Liver (tissue), 9 donors: ENCODE results near the gene KLHDC9. TPM values are rescaled to one million over a fixed set of nuclear protein-coding genes. Genes with fewer than 3 reads are reported as not detected.

ENCODE experiments used
- DNase-seq: peaks from one replicate; pipeline ENCODE4 v3.0.0-alpha.2; 2017; ENCODE audit warnings: low spot score
- H3K27ac ChIP-seq, 2 donors: one replicate each; pipeline ENCODE4 v1.7.0; 2013; ENCODE audit warnings: inconsistent platforms in 2 of 2, low read length in 2 of 2, control low read depth in 1 of 2, low read depth in 1 of 2, mild to moderate bottlenecking in 1 of 2
- H3K27me3 ChIP-seq, 4 donors: one replicate each; pipeline versions ENCODE4 v1.6.1 to v1.7.0; 2013; ENCODE audit warnings: low read length in 3 of 4, inconsistent platforms in 1 of 4, mild to moderate bottlenecking in 1 of 4, moderate library complexity in 1 of 4; ENCODE audit not compliant: control insufficient read depth in 4 of 4, insufficient read depth in 4 of 4
- H3K36me3 ChIP-seq, 4 donors: one replicate each; pipeline versions ENCODE4 v1.6.1 to v1.7.0; 2013; ENCODE audit warnings: low read length in 3 of 4, mild to moderate bottlenecking in 3 of 4, low read depth in 1 of 4, moderate library complexity in 1 of 4; ENCODE audit not compliant: control insufficient read depth in 4 of 4, insufficient read depth in 3 of 4
- H3K4me1 ChIP-seq, 4 donors: one replicate each; pipeline versions ENCODE4 v1.6.1 to v1.7.0; 2013; ENCODE audit warnings: low read length in 3 of 4, mild to moderate bottlenecking in 3 of 4, moderate library complexity in 1 of 4; ENCODE audit not compliant: control insufficient read depth in 4 of 4, insufficient read depth in 4 of 4
- H3K4me3 ChIP-seq, 3 donors: one replicate each; pipeline versions ENCODE4 v1.6.1 to v1.7.0; 2013; ENCODE audit warnings: low read length in 3 of 3, control low read depth in 1 of 3, low read depth in 1 of 3, mild to moderate bottlenecking in 1 of 3
- H3K9ac ChIP-seq, 2 donors: one replicate each; pipeline ENCODE4 v1.7.0; 2013; ENCODE audit warnings: low read length in 2 of 2, mild to moderate bottlenecking in 2 of 2, moderate library complexity in 2 of 2, control low read depth in 1 of 2, low read depth in 1 of 2
- H3K9me3 ChIP-seq, 4 donors: one replicate each; pipeline versions ENCODE4 v1.6.1 to v1.7.0; 2013; ENCODE audit warnings: low read length in 3 of 4; ENCODE audit not compliant: control insufficient read depth in 4 of 4
- EGR1 ChIP-seq, 2 donors: IDR thresholded peaks; 2 replicates each; pipeline ENCODE4 v1.6.1; 2016 to 2018; ENCODE audit warnings: antibody characterized with exemption in 2 of 2, low read depth in 2 of 2
- FOXA1 ChIP-seq: IDR thresholded peaks from 2 replicates; pipeline ENCODE4 v1.6.1; 2016; ENCODE audit warnings: antibody characterized with exemption
- FOXA2 ChIP-seq: IDR thresholded peaks from 2 replicates; pipeline ENCODE4 v1.6.1; 2016; ENCODE audit warnings: antibody characterized with exemption
- GABPA ChIP-seq, 2 donors: IDR thresholded peaks in 1 of 2; conservative IDR thresholded peaks in 1 of 2; 2 replicates each; pipeline ENCODE4 v1.6.1; 2016; ENCODE audit warnings: antibody characterized with exemption in 2 of 2, mild to moderate bottlenecking in 1 of 2, moderate library complexity in 1 of 2
- HNF4A ChIP-seq, 2 donors: conservative IDR thresholded peaks; 2 replicates each; pipeline ENCODE4 v1.6.1; 2016; ENCODE audit warnings: antibody characterized with exemption in 2 of 2, mild to moderate bottlenecking in 2 of 2
- HNF4G ChIP-seq: IDR thresholded peaks from 2 replicates; pipeline ENCODE4 v1.6.1; 2016; ENCODE audit warnings: antibody characterized with exemption
- JUND ChIP-seq, 2 donors: IDR thresholded peaks; 2 replicates each; pipeline ENCODE4 v1.6.1; 2016; ENCODE audit warnings: antibody characterized with exemption in 2 of 2
- MAX ChIP-seq: IDR thresholded peaks from 2 replicates; pipeline ENCODE4 v1.6.1; 2016; ENCODE audit warnings: antibody characterized with exemption
- NR2F2 ChIP-seq: IDR thresholded peaks from 2 replicates; pipeline ENCODE4 v1.6.1; 2016; ENCODE audit warnings: antibody characterized with exemption
- RAD21 ChIP-seq, 2 donors: IDR thresholded peaks; 2 replicates each; pipeline ENCODE4 v1.6.1; 2016; ENCODE audit warnings: antibody characterized with exemption in 2 of 2, mild to moderate bottlenecking in 2 of 2
- RXRA ChIP-seq, 2 donors: IDR thresholded peaks; 2 replicates each; pipeline ENCODE4 v1.6.1; 2017 to 2018; ENCODE audit warnings: antibody characterized with exemption in 2 of 2, mild to moderate bottlenecking in 1 of 2
- SP1 ChIP-seq: IDR thresholded peaks from 2 replicates; pipeline ENCODE4 v1.6.1; 2018; ENCODE audit warnings: antibody characterized with exemption, mild to moderate bottlenecking
- TAF1 ChIP-seq: conservative IDR thresholded peaks from 2 replicates; pipeline ENCODE4 v1.6.1; 2016; ENCODE audit warnings: antibody characterized with exemption, mild to moderate bottlenecking
- YY1 ChIP-seq: IDR thresholded peaks from 2 replicates; pipeline ENCODE4 v1.6.1; 2016; ENCODE audit warnings: antibody characterized with exemption, mild to moderate bottlenecking
- ZBTB33 ChIP-seq: IDR thresholded peaks from 2 replicates; pipeline ENCODE4 v1.6.1; 2016; ENCODE audit warnings: antibody characterized with exemption
- WGBS: extraction: QIAGEN DNeasy Blood & Tissue Kit; methylation state at CpG from one replicate; pipeline ENCODE4 v1.1.7; 2013; 5-methylcytosine and 5-hydroxymethylcytosine counted together
- polyA plus RNA-seq, 2 donors: library from polyadenylated mRNA; stranded (reverse) in 1 of 2; unstranded in 1 of 2; fragments of 200-250 nt in 1 of 2; fragments of >200 nt in 1 of 2; fragmentation: Nextera tagmentation in 1 of 2; extraction: Ambion mirVana in 1 of 2; gene quantifications; one replicate each; pipeline versions ENCODE4 v1.2.1 to v1.2.3, GENCODE V29; 2013 to 2015
- total RNA-seq, 2 donors: library from RNA; depleted of rRNA; stranded (reverse); fragments of >200 nt; gene quantifications; one replicate each; pipeline ENCODE4 v1.2.3, GENCODE V29; 2014
- TF ChIP-seq, protein P1 (sequence below): IDR thresholded peaks from 2 replicates; pipeline ENCODE4 v1.6.1; 2016; ENCODE audit warnings: antibody characterized with exemption
- TF ChIP-seq, protein P2 (sequence below): IDR thresholded peaks from 2 replicates; pipeline ENCODE4 v1.6.1; 2016; ENCODE audit warnings: antibody characterized with exemption, mild to moderate bottlenecking
- TF ChIP-seq, protein P3 (sequence below): fragments of 150-350 bp; IDR thresholded peaks from 2 replicates; pipeline ENCODE4 v1.5.1; 2017; ENCODE audit warnings: improper control_type of control experiment, low read depth, low read length; ENCODE audit not compliant: missing input control
- donor health status: healthy.
- donor health status: healthy.
- donor health status: healthy.
- donor health status: healthy.
- donor health status: healthy.

The KLHDC9 gene
- total and polyA plus RNA-seq, 4 donors: 1.9 to 3.3 (median 2.6) TPM

DNA sequence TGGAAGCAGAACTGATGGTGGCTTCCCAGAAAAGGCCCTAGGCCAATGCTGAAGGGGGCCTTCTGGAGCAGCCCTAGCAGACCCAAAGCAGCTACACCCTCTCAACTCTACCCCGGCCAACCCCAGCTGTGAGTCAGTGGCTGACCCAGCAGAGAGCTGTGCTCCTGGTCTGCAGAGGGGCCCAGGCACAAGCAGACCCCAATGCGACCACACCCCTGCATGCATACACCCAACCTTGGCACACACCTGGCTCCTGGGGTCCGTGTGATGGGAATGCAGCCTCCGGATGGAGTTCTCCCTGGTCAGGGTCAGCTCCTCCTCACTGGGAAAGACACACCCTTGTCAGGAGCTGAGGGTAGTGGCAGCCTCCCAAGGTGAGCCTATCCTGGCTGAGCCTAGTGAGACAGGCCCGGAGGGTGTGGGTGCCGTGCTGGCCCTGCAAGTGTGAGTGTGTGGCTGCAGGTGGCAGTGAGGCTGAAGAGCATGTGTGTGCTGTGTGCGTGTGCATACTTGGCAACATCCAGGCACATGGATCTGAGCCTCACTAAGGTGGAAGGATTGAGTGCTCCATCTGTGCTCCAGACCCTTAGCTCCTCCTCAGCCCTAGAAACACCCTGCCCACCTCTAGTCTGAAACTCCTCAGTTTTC, 24.6 kb upstream of the KLHDC9 start:
- Histone ChIP-seq H3K9ac (no peak overlapping the region), H3K36me3 (no peaks in the 10 kb centered on the region), H3K4me3 (no peak overlapping the region), H3K27ac (no peak overlapping the region), H3K4me1 (no peaks in the 10 kb centered on the region), H3K9me3 (no peaks in the 10 kb centered on the region), H3K27me3 (no peaks in the 10 kb centered on the region)
- TF ChIP-seq FOXA2: no peak
- TF ChIP-seq YY1: no peak
- TF ChIP-seq HNF4G: no peak
- TF ChIP-seq FOXA1: no peak
- TF ChIP-seq EGR1 (IDR thresholded peaks at IDR 0.05; ENCODE audit: low read depth in 2 of 2): no peak
- no peak for TF ChIP-seq RXRA (IDR thresholded peaks at IDR 0.05)
- no peak for TF ChIP-seq SP1
- TF ChIP-seq TAF1: no peak
- 83% methylated on average over 7 of the region's 7 CpGs for WGBS
- no peak for DNase-seq

DNA sequence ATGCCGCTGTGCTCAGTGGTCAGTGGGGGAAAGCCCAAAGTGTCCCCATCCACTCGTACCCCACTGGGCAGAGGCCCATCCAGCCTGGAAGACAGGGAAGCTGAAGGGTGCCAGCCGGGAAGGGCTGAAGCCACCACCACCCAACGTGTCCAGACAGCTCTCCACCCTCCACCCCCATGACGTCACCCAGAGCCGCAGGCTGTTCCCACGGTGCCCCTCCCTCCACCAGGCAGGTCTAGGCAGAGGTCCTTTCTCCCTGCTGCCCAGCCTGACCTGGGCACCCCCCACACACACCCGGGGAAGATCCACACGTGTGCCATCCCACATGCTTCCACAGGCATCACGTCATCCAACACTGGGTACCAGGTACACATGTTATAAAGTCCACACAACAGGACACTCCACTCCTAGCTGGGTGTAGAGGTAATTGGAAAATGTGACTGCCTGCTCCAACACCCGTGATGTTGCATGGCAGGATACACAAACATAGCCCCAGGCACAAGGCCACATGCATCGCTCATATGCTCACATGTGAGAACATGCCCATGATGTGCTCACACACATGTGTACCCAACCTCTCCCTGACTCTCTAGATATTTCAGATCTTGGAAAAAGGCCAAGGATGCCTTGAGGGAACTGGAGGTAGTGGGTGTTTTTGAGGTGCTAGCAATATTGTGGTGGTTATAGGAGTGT, 23.3 kb upstream of the KLHDC9 start:
- Histone ChIP-seq H3K9ac (no peak overlapping the region), H3K27me3 (no peaks in the 10 kb centered on the region), H3K4me1 (no peaks in the 10 kb centered on the region), H3K36me3 (no peaks in the 10 kb centered on the region), H3K9me3 (no peaks in the 10 kb centered on the region), H3K4me3 (no peak overlapping the region), H3K27ac (no peak overlapping the region)
- WGBS: 89% methylated on average over 12 of the region's 12 CpGs
- no peak for TF ChIP-seq HNF4A (conservative IDR thresholded peaks at IDR 0.05)
- no peak for TF ChIP-seq FOXA2
- no peak for TF ChIP-seq TAF1
- TF ChIP-seq GABPA (IDR thresholded peaks at IDR 0.05 in 1 of 2, conservative IDR thresholded peaks at IDR 0.05 in 1 of 2): no peak
- no peak for TF ChIP-seq SP1
- TF ChIP-seq ZBTB33: no peak
- TF ChIP-seq, protein P1, sequence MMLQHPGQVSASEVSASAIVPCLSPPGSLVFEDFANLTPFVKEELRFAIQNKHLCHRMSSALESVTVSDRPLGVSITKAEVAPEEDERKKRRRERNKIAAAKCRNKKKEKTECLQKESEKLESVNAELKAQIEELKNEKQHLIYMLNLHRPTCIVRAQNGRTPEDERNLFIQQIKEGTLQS: no peak
- TF ChIP-seq FOXA1: no peak
- no peak for DNase-seq

DNA sequence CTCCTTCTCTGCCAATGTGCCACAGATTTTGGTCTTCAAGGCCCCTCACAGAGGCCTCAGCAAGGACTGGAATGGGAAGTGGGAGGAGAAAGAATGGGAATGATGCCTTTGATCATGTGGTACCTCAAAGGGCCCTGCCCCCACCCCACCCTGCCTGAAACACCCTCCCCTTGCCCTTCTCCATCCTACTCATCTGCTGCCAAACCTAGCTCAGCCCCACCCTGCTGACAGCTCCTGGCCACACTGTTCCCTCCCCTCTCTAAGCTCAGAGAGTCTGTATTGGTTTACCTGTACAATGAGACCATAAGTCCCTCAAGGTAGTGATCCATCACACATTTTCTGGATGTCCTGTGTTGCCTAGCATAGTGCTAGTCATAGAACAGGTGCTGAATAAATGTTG, 21.8 kb upstream of the KLHDC9 start:
- Histone ChIP-seq H3K27me3 (no peaks in the 10 kb centered on the region), H3K4me3 (no peak overlapping the region), H3K27ac (no peak overlapping the region), H3K9me3 (no peaks in the 10 kb centered on the region), H3K9ac (no peak overlapping the region), H3K4me1 (no peaks in the 10 kb centered on the region), H3K36me3 (no peaks in the 10 kb centered on the region)
- no peak for DNase-seq
- TF ChIP-seq, protein P1: no peak
- no peak for TF ChIP-seq RXRA (IDR thresholded peaks at IDR 0.05)
- no peak for TF ChIP-seq RAD21 (IDR thresholded peaks at IDR 0.05)
- no peak for TF ChIP-seq EGR1 (IDR thresholded peaks at IDR 0.05; ENCODE audit: low read depth in 2 of 2)
- TF ChIP-seq JUND (IDR thresholded peaks at IDR 0.05): no peak
- no peak for TF ChIP-seq FOXA1
- no peak for TF ChIP-seq NR2F2
- no peak for TF ChIP-seq MAX
- no peak for TF ChIP-seq FOXA2
- TF ChIP-seq, protein P2, sequence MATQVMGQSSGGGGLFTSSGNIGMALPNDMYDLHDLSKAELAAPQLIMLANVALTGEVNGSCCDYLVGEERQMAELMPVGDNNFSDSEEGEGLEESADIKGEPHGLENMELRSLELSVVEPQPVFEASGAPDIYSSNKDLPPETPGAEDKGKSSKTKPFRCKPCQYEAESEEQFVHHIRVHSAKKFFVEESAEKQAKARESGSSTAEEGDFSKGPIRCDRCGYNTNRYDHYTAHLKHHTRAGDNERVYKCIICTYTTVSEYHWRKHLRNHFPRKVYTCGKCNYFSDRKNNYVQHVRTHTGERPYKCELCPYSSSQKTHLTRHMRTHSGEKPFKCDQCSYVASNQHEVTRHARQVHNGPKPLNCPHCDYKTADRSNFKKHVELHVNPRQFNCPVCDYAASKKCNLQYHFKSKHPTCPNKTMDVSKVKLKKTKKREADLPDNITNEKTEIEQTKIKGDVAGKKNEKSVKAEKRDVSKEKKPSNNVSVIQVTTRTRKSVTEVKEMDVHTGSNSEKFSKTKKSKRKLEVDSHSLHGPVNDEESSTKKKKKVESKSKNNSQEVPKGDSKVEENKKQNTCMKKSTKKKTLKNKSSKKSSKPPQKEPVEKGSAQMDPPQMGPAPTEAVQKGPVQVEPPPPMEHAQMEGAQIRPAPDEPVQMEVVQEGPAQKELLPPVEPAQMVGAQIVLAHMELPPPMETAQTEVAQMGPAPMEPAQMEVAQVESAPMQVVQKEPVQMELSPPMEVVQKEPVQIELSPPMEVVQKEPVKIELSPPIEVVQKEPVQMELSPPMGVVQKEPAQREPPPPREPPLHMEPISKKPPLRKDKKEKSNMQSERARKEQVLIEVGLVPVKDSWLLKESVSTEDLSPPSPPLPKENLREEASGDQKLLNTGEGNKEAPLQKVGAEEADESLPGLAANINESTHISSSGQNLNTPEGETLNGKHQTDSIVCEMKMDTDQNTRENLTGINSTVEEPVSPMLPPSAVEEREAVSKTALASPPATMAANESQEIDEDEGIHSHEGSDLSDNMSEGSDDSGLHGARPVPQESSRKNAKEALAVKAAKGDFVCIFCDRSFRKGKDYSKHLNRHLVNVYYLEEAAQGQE: no peak
- no peak for TF ChIP-seq HNF4A (conservative IDR thresholded peaks at IDR 0.05)
- TF ChIP-seq YY1: no peak
- TF ChIP-seq, protein P3, sequence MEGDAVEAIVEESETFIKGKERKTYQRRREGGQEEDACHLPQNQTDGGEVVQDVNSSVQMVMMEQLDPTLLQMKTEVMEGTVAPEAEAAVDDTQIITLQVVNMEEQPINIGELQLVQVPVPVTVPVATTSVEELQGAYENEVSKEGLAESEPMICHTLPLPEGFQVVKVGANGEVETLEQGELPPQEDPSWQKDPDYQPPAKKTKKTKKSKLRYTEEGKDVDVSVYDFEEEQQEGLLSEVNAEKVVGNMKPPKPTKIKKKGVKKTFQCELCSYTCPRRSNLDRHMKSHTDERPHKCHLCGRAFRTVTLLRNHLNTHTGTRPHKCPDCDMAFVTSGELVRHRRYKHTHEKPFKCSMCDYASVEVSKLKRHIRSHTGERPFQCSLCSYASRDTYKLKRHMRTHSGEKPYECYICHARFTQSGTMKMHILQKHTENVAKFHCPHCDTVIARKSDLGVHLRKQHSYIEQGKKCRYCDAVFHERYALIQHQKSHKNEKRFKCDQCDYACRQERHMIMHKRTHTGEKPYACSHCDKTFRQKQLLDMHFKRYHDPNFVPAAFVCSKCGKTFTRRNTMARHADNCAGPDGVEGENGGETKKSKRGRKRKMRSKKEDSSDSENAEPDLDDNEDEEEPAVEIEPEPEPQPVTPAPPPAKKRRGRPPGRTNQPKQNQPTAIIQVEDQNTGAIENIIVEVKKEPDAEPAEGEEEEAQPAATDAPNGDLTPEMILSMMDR: no peak
